ENCODE data around the gene SVBP.

DNA sequence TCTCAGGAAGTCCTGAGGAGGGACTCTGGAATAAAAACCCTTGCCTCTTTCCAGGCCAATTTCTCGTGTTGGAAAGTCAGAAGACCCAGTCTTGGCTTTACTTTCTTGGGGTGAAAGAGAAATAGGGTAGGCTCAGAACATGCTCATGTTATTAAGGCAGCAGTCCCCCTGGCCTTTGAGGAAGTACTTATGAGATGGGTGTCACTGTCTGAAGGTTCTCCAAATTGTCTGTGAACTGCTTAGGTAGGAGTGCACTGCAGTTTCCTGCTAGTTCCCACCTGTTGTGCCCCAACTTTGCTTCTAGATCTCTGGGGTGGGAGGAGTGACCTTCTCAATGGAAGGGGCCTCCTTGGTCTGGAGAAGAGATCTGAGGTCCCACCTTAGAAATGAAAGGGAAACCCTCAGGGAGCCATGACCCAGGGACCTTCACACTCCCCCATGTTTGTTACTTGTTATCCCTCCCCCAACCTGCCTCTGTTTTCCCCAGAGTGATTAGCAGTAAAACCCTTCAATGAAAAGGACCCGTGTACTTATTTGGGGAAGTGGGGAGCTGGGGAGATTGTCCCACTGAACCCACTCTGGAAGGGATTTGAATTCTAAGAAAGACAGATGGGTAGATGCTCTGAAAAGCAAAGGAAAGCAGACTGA is 34.9 kb upstream of the SVBP start:
- TF ChIP-seq, protein P1, sequence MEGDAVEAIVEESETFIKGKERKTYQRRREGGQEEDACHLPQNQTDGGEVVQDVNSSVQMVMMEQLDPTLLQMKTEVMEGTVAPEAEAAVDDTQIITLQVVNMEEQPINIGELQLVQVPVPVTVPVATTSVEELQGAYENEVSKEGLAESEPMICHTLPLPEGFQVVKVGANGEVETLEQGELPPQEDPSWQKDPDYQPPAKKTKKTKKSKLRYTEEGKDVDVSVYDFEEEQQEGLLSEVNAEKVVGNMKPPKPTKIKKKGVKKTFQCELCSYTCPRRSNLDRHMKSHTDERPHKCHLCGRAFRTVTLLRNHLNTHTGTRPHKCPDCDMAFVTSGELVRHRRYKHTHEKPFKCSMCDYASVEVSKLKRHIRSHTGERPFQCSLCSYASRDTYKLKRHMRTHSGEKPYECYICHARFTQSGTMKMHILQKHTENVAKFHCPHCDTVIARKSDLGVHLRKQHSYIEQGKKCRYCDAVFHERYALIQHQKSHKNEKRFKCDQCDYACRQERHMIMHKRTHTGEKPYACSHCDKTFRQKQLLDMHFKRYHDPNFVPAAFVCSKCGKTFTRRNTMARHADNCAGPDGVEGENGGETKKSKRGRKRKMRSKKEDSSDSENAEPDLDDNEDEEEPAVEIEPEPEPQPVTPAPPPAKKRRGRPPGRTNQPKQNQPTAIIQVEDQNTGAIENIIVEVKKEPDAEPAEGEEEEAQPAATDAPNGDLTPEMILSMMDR (IDR thresholded peaks at IDR 0.05; ENCODE audit: insufficient read depth, low read length, poor library complexity, severe bottlenecking): no peak
- TF ChIP-seq EZH2phosphoT487 (conservative IDR thresholded peaks at IDR 0.05; ENCODE audit: low read length): no peak

Measured in SU-DHL-6 (cell line).